Lower lobe of right lung (tissue), 2 donors: ENCODE measurements around the gene UNC119. TPM values are rescaled to one million over a fixed set of nuclear protein-coding genes. Genes with fewer than 3 reads are reported as not detected.

Experiments used
- ATAC-seq, 2 donors: fragments of 200-7000 bp; cut with Tn5 transposase; one replicate each; pipeline ENCODE4 v1.9.1; 2020 to 2022; ENCODE audit warnings: mild to moderate bottlenecking in 2 of 2, moderate library complexity in 2 of 2
- DNase-seq: peaks from one replicate; pipeline ENCODE4 v3.0.0-alpha.2; 2020
- H3K27ac ChIP-seq: fragments of 200-600 bp; one replicate; pipeline ENCODE4 v1.8.0; 2022
- H3K27me3 ChIP-seq: fragments of 200-600 bp; one replicate; pipeline ENCODE4 v1.8.0; 2022; ENCODE audit warnings: low read depth
- H3K36me3 ChIP-seq: fragments of 200-600 bp; one replicate; pipeline ENCODE4 v1.8.0; 2022; ENCODE audit warnings: mild to moderate bottlenecking
- H3K4me1 ChIP-seq: fragments of 200-600 bp; one replicate; pipeline ENCODE4 v1.8.0; 2022
- H3K4me3 ChIP-seq: fragments of 200-600 bp; one replicate; pipeline ENCODE4 v1.8.0; 2022; ENCODE audit warnings: mild to moderate bottlenecking
- H3K9me3 ChIP-seq: fragments of 200-600 bp; one replicate; pipeline ENCODE4 v1.8.0; 2022
- intact Hi-C: fragments of 100-400 bp; cut with DNase I; formaldehyde crosslinking; loops from one replicate; pipeline ENCODE4 v1.11.0; 2022
- total RNA-seq: library from RNA; stranded (reverse); fragmentation: NEBNext Ultra II Directional; extraction: Animal tissue kit (Norgen Biotek cat#: 25700); gene quantifications from one replicate; pipeline ENCODE4 v1.2.1, GENCODE V29; 2021
- TF ChIP-seq, protein P1 (sequence below): fragments of 200-600 bp; IDR thresholded peaks from one replicate; pipeline ENCODE4 v1.8.0; 2022; ENCODE audit warnings: antibody characterized with exemption, mild to moderate bottlenecking
- donor health status: DM: no; HTN: yes; CAD: no; lungs with severe emphysema.

The UNC119 gene
- total RNA-seq, 1 donor from 2014 or later = 27.0 TPM

DNA sequence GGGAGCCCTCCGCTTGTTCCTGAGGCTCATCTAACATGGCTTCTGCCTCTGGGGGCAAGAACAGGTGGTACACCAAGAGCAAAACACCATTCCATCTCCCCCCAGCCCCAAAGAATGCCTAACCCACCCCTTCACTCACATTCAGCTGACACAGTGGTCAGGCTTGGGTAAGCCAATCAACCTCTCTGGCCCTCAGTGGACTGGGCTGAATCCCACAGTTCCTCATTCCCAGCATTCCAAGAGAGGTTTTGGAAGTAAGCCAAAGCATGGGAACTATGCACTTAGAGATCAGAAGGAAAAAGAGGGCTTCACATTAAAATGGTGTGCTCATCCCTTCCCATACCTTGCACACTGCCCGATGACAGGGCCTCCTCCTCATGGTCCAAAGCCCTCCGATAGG lies 11.1 kb upstream of the UNC119 start:
- ATAC-seq (peak; percentile 59 to 68), DNase-seq (no peak)
- Histone ChIP-seq H3K4me3 (no peak overlapping the region), H3K27me3 (no peaks in the 10 kb centered on the region), H3K9me3 (no peaks in the 10 kb centered on the region), H3K36me3 (peaks cover 63% of the 10 kb centered on the region), H3K27ac (no peak overlapping the region), H3K4me1 (peaks cover 13% of the 10 kb centered on the region)
- TF ChIP-seq, protein P1, sequence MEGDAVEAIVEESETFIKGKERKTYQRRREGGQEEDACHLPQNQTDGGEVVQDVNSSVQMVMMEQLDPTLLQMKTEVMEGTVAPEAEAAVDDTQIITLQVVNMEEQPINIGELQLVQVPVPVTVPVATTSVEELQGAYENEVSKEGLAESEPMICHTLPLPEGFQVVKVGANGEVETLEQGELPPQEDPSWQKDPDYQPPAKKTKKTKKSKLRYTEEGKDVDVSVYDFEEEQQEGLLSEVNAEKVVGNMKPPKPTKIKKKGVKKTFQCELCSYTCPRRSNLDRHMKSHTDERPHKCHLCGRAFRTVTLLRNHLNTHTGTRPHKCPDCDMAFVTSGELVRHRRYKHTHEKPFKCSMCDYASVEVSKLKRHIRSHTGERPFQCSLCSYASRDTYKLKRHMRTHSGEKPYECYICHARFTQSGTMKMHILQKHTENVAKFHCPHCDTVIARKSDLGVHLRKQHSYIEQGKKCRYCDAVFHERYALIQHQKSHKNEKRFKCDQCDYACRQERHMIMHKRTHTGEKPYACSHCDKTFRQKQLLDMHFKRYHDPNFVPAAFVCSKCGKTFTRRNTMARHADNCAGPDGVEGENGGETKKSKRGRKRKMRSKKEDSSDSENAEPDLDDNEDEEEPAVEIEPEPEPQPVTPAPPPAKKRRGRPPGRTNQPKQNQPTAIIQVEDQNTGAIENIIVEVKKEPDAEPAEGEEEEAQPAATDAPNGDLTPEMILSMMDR = no peak
- intact Hi-C loops = no loop called here

GRCh38 chr17:28555022-28555421 lies 2.6 kb upstream of the UNC119 start:
- no peaks in the 10 kb centered on the region for H3K27me3 ChIP-seq
- no peaks in the 10 kb centered on the region for H3K9me3 ChIP-seq
- no peak overlapping the region for H3K27ac ChIP-seq
- intact Hi-C loops = no loop called here
- TF ChIP-seq, protein P1 = no peak
- no peak overlapping the region for H3K4me3 ChIP-seq
- ATAC-seq (no peak), DNase-seq (no peak)
- peaks cover 65% of the 10 kb centered on the region for H3K36me3 ChIP-seq
- peaks cover 26% of the 10 kb centered on the region for H3K4me1 ChIP-seq

GRCh38 chr17:28554565-28554964 lies 2.1 kb upstream of the UNC119 start:
- H3K9me3 ChIP-seq = no peaks in the 10 kb centered on the region
- H3K27ac ChIP-seq = no peak overlapping the region
- H3K4me3 ChIP-seq = no peak overlapping the region
- H3K27me3 ChIP-seq = no peaks in the 10 kb centered on the region
- peaks cover 61% of the 10 kb centered on the region for H3K36me3 ChIP-seq
- peaks cover 30% of the 10 kb centered on the region for H3K4me1 ChIP-seq
- TF ChIP-seq, protein P1 = no peak
- DNase-seq (no peak), ATAC-seq (no peak)
- intact Hi-C loops = no loop called here

- DNase-seq = no peak
- Histone ChIP-seq H3K4me3 (peak overlapping the region; percentile 87), H3K9me3 (no peaks in the 10 kb centered on the region), H3K36me3 (peaks cover 46% of the 10 kb centered on the region), H3K27ac (no peak overlapping the region), H3K27me3 (no peaks in the 10 kb centered on the region), H3K4me1 (peaks cover 40% of the 10 kb centered on the region)
- intact Hi-C loops = no loop called here
- ATAC-seq = no peak
- TF ChIP-seq, protein P1 = no peak
Observed at GRCh38 chr17:28553000-28553505, 629 bp upstream of the UNC119 start.

- ATAC-seq (peak; percentile 2 to 11), DNase-seq (no peak)
- intact Hi-C loops = no loop called here
- H3K4me1 ChIP-seq = peaks cover 43% of the 10 kb centered on the region
- TF ChIP-seq, protein P1 = no peak
- H3K27me3 ChIP-seq = no peaks in the 10 kb centered on the region
- H3K4me3 ChIP-seq = peak overlapping the region; percentile 87
- no peaks in the 10 kb centered on the region for H3K9me3 ChIP-seq
- H3K36me3 ChIP-seq = peaks cover 41% of the 10 kb centered on the region
- peak overlapping the region; percentile 71 for H3K27ac ChIP-seq
Observed at GRCh38 chr17:28551421-28552175, 826 bp downstream of the UNC119 start.
